Brain microvascular endothelial cell (primary cell): Measurements from ENCODE around the gene DPP10.

Source experiments
- DNase-seq: peaks from one replicate; pipeline ENCODE4 v3.0.0-alpha.2; 2020
- H3K27ac ChIP-seq: fragments of 250-450 bp; sonication (Bioruptor Pico); 2 replicates; pipeline ENCODE4 v1.5.1; 2020; ENCODE audit warnings: mild to moderate bottlenecking, moderate library complexity
- H3K27me3 ChIP-seq: fragments of 250-450 bp; sonication (Bioruptor Pico); replicated peaks from 2 replicates; pipeline ENCODE4 v1.5.1; 2020; ENCODE audit warnings: mild to moderate bottlenecking
- H3K36me3 ChIP-seq: fragments of 250-450 bp; sonication (Bioruptor Pico); replicated peaks from 2 replicates; pipeline ENCODE4 v1.5.1; 2020; ENCODE audit warnings: mild to moderate bottlenecking
- H3K4me3 ChIP-seq: 2 replicates; pipeline ENCODE4 v1.5.1; 2011; ENCODE audit warnings: low read depth, mild to moderate bottlenecking, control low read depth, low read length, moderate library complexity
- CTCF ChIP-seq: IDR thresholded peaks from 2 replicates; pipeline ENCODE4 v1.5.1; 2011; ENCODE audit warnings: low read depth, mild to moderate bottlenecking, moderate library complexity, low read length, control low read depth, inconsistent platforms; ENCODE audit errors: missing control alignments
- in situ Hi-C: cut with HindIII; loops from 2 replicates; pipeline ENCODE4 v1.10.0; 2017; ENCODE audit warnings: low sequenced_read_pairs, low pct_ligation_motif_present

DPP10 gene

GRCh38 chr2:114457956-114458355 is 15.5 kb downstream of the DPP10 start:
- Histone ChIP-seq H3K27me3 (no peaks in the 10 kb centered on the region), H3K36me3 (no peaks in the 10 kb centered on the region), H3K4me3 (no peak overlapping the region), H3K27ac (no peak overlapping the region)
- no peak for DNase-seq
- in situ Hi-C loops: no loop called here
- no peak for TF ChIP-seq CTCF

- DNase-seq: no peak
- Histone ChIP-seq H3K27ac (no peak overlapping the region), H3K4me3 (no peak overlapping the region), H3K36me3 (no peaks in the 10 kb centered on the region), H3K27me3 (no peaks in the 10 kb centered on the region)
- in situ Hi-C loops: no loop called here
- no peak for TF ChIP-seq CTCF
These were observed 18.7 kb downstream of the DPP10 start for GRCh38 chr2:114461116-114461515.

- TF ChIP-seq CTCF: no peak
- Histone ChIP-seq H3K27ac (no peak overlapping the region), H3K4me3 (no peak overlapping the region), H3K27me3 (no peaks in the 10 kb centered on the region), H3K36me3 (no peaks in the 10 kb centered on the region)
- in situ Hi-C loops: no loop called here
- no peak for DNase-seq
These were observed 22.7 kb downstream of the DPP10 start for GRCh38 chr2:114464961-114465706.

- H3K36me3 ChIP-seq: no peaks in the 10 kb centered on the region
- no peak overlapping the region for H3K27ac ChIP-seq
- TF ChIP-seq CTCF: no peak
- in situ Hi-C loops: no loop called here
- no peaks in the 10 kb centered on the region for H3K27me3 ChIP-seq
- DNase-seq: no peak
- no peak overlapping the region for H3K4me3 ChIP-seq
These were observed 25.9 kb downstream of the DPP10 start for GRCh38 chr2:114468343-114468742.

GRCh38 chr2:114472246-114472645 is 29.8 kb downstream of the DPP10 start:
- DNase-seq: no peak
- in situ Hi-C loops: no loop called here
- TF ChIP-seq CTCF: no peak
- Histone ChIP-seq H3K4me3 (no peak overlapping the region), H3K27ac (no peak overlapping the region), H3K36me3 (no peaks in the 10 kb centered on the region), H3K27me3 (no peaks in the 10 kb centered on the region)

GRCh38 chr2:114472726-114473125 is 30.3 kb downstream of the DPP10 start:
- Histone ChIP-seq H3K36me3 (no peaks in the 10 kb centered on the region), H3K27ac (no peak overlapping the region), H3K27me3 (no peaks in the 10 kb centered on the region), H3K4me3 (no peak overlapping the region)
- TF ChIP-seq CTCF: no peak
- in situ Hi-C loops: no loop called here
- DNase-seq: no peak
